Neural cell (in vitro differentiated cells): Measurements from ENCODE around the gene DYNLT4. TPM values are rescaled to one million over a fixed set of nuclear protein-coding genes. Genes with fewer than 3 reads are reported as not detected.

Source experiments
- H2AFZ ChIP-seq: fragments of 200-600, 300-800 bp; sonication (generic), shearing (Covaris generic); 2 replicates; pipeline ENCODE4 v1.6.0; 2014; ENCODE audit warnings: low read depth, mild to moderate bottlenecking, antibody characterized with exemption, low read length, moderate library complexity
- H3F3A ChIP-seq: fragments of 200-600 bp; shearing (Covaris generic); 2 replicates; pipeline ENCODE4 v1.6.1; 2016; ENCODE audit warnings: mild to moderate bottlenecking, moderate library complexity, mixed read lengths, antibody characterized with exemption, low read length; ENCODE audit not compliant: insufficient read depth, poor library complexity, severe bottlenecking
- H3K27ac ChIP-seq: fragments of 200-600, 300-800 bp; sonication (generic), shearing (Covaris generic); 2 replicates; pipeline ENCODE4 v1.5.1; 2014; ENCODE audit warnings: mild to moderate bottlenecking, low read length, moderate library complexity
- H3K27me3 ChIP-seq: fragments of 300-800, 200-600 bp; sonication (generic), shearing (Covaris generic); 2 replicates; pipeline ENCODE4 v1.6.0; 2014; ENCODE audit warnings: mild to moderate bottlenecking, low read depth, low read length, moderate library complexity; ENCODE audit not compliant: insufficient read depth
- H3K36me3 ChIP-seq: fragments of 300-800, 200-600 bp; sonication (generic), shearing (Covaris generic); 2 replicates; pipeline ENCODE4 v1.5.1; 2014; ENCODE audit warnings: mild to moderate bottlenecking, antibody characterized with exemption, low read length, moderate library complexity; ENCODE audit not compliant: insufficient read depth
- H3K4me2 ChIP-seq: fragments of 300-800, 200-600 bp; sonication (generic), shearing (Covaris generic); 2 replicates; pipeline ENCODE4 v1.6.0; 2014; ENCODE audit warnings: mild to moderate bottlenecking, low read length
- H3K4me3 ChIP-seq: fragments of 300-800, 200-600 bp; sonication (generic), shearing (Covaris generic); 2 replicates; pipeline ENCODE4 v1.5.1; 2014; ENCODE audit warnings: mild to moderate bottlenecking, low read length, moderate library complexity
- H3K79me2 ChIP-seq: fragments of 200-600 bp; shearing (Covaris generic); replicated peaks from 2 replicates; pipeline ENCODE4 v1.6.0; 2014; ENCODE audit warnings: mild to moderate bottlenecking, low read length, moderate library complexity; ENCODE audit not compliant: insufficient read depth
- H3K9ac ChIP-seq: fragments of 300-800, 200-600 bp; sonication (generic), shearing (Covaris generic); 2 replicates; pipeline ENCODE4 v1.6.1; 2016; ENCODE audit warnings: mild to moderate bottlenecking, low read length, mixed read lengths
- H3K9me2 ChIP-seq: fragments of 200-600 bp; shearing (Covaris generic); 2 replicates; pipeline ENCODE4 v1.6.1; 2016; ENCODE audit warnings: mild to moderate bottlenecking, low read length, mixed read lengths; ENCODE audit not compliant: insufficient read depth
- H3K9me3 ChIP-seq: fragments of 200-600, 300-800 bp; sonication (generic), shearing (Covaris generic); 2 replicates; pipeline ENCODE4 v1.6.1; 2016; ENCODE audit warnings: mild to moderate bottlenecking, mixed run types, low read length, moderate library complexity, mixed read lengths
- H4K20me1 ChIP-seq: fragments of 200-600 bp; shearing (Covaris generic); 2 replicates; pipeline ENCODE4 v1.6.1; 2016; ENCODE audit warnings: mild to moderate bottlenecking, mixed run types; ENCODE audit not compliant: insufficient read depth
- EP300 ChIP-seq: fragments of 450-650 bp; conservative IDR thresholded peaks from 2 replicates; pipeline ENCODE4 v1.6.1; 2014; ENCODE audit warnings: antibody characterized with exemption, mild to moderate bottlenecking, moderate library complexity; ENCODE audit not compliant: poor library complexity, severe bottlenecking
- EZH2 ChIP-seq: fragments of 200-600, 300-800 bp; shearing (Covaris generic), sonication (generic); IDR thresholded peaks from 2 replicates; pipeline ENCODE4 v1.6.1; 2014; ENCODE audit warnings: antibody characterized with exemption, low read length, borderline replicate concordance, mild to moderate bottlenecking; ENCODE audit not compliant: insufficient read depth, poor library complexity, severe bottlenecking
- MXI1 ChIP-seq: fragments of 450-650 bp; conservative IDR thresholded peaks from 2 replicates; pipeline ENCODE4 v1.6.1; 2014; ENCODE audit warnings: antibody characterized with exemption, mild to moderate bottlenecking; ENCODE audit not compliant: poor library complexity, severe bottlenecking
- POLR2AphosphoS5 ChIP-seq: IDR thresholded peaks from 2 replicates; pipeline ENCODE4 v1.6.1; 2012
- RAD21 ChIP-seq: fragments of 450-650 bp; conservative IDR thresholded peaks from 2 replicates; pipeline ENCODE4 v1.6.1; 2014; ENCODE audit warnings: antibody characterized with exemption, mild to moderate bottlenecking, moderate library complexity
- polyA plus RNA-seq: library from polyadenylated mRNA; depleted of rRNA; stranded (reverse); fragments of >200 nt; gene quantifications from 2 replicates; pipeline ENCODE4 v1.2.3, GENCODE V29; 2014
- TF ChIP-seq, protein P1 (sequence below): IDR thresholded peaks from 2 replicates; pipeline ENCODE4 v1.6.1; 2012; ENCODE audit warnings: borderline replicate concordance
- TF ChIP-seq, protein P2 (sequence below): fragments of 450-650 bp; IDR thresholded peaks from 2 replicates; pipeline ENCODE4 v1.5.1; 2014; ENCODE audit warnings: antibody characterized with exemption, mild to moderate bottlenecking, moderate library complexity; ENCODE audit not compliant: poor library complexity, severe bottlenecking

Gene DYNLT4
- polyA plus RNA-seq, 1 donor from 2014 or later = not detected

GRCh38 chr1:44803062-44803311 lies 4.2 kb downstream of the DYNLT4 start (continued):
- TF ChIP-seq MXI1 (no peak), EP300 (no peak)

DNA sequence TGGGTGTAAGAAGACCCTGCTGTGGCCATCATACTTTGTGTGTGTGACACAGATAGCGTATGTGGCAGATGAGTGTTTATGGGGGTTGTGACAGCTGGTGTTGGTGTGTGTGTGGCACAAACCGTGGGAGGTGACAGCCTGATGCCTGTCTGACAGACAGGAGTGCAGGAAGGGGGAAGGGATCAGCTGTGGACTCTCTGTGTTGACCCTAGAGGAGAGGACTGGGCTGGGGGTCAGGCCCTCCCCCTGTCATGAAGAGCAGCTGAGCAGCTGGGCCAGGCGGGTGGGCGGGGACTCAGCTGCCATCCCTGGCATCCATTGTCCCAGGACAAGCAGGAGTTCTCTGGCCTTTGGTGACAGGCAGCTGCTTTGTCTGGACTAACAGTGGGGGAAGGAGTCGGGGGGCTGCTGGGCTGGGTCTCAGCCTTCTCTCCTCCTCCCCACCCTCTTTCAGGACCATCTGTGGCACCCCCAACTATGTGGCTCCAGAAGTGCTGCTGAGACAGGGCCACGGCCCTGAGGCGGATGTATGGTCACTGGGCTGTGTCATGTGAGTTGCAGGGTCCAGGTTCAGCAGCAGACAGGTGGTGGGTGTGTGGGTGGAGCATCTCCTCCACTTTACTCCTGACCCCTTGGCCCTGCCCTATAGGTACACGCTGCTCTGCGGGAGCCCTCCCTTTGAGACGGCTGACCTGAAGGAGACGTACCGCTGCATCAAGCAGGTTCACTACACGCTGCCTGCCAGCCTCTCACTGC lies 4.7 kb downstream of the DYNLT4 start:
- H3K9me2 ChIP-seq = no peaks in the 10 kb centered on the region
- H3K4me2 ChIP-seq = peak overlapping the region; percentile 39
- H3K79me2 ChIP-seq = no peaks in the 10 kb centered on the region
- peak overlapping the region; percentile 89 for H3K4me3 ChIP-seq
- no peaks in the 10 kb centered on the region for H3K36me3 ChIP-seq
- H3F3A ChIP-seq = no peaks in the 10 kb centered on the region
- no peaks in the 10 kb centered on the region for H3K9me3 ChIP-seq
- TF ChIP-seq POLR2AphosphoS5 = peak; percentile 89
- TF ChIP-seq EP300 = peak; percentile 71
- TF ChIP-seq, protein P1, sequence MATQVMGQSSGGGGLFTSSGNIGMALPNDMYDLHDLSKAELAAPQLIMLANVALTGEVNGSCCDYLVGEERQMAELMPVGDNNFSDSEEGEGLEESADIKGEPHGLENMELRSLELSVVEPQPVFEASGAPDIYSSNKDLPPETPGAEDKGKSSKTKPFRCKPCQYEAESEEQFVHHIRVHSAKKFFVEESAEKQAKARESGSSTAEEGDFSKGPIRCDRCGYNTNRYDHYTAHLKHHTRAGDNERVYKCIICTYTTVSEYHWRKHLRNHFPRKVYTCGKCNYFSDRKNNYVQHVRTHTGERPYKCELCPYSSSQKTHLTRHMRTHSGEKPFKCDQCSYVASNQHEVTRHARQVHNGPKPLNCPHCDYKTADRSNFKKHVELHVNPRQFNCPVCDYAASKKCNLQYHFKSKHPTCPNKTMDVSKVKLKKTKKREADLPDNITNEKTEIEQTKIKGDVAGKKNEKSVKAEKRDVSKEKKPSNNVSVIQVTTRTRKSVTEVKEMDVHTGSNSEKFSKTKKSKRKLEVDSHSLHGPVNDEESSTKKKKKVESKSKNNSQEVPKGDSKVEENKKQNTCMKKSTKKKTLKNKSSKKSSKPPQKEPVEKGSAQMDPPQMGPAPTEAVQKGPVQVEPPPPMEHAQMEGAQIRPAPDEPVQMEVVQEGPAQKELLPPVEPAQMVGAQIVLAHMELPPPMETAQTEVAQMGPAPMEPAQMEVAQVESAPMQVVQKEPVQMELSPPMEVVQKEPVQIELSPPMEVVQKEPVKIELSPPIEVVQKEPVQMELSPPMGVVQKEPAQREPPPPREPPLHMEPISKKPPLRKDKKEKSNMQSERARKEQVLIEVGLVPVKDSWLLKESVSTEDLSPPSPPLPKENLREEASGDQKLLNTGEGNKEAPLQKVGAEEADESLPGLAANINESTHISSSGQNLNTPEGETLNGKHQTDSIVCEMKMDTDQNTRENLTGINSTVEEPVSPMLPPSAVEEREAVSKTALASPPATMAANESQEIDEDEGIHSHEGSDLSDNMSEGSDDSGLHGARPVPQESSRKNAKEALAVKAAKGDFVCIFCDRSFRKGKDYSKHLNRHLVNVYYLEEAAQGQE = peak; percentile 31
- TF ChIP-seq, protein P2, sequence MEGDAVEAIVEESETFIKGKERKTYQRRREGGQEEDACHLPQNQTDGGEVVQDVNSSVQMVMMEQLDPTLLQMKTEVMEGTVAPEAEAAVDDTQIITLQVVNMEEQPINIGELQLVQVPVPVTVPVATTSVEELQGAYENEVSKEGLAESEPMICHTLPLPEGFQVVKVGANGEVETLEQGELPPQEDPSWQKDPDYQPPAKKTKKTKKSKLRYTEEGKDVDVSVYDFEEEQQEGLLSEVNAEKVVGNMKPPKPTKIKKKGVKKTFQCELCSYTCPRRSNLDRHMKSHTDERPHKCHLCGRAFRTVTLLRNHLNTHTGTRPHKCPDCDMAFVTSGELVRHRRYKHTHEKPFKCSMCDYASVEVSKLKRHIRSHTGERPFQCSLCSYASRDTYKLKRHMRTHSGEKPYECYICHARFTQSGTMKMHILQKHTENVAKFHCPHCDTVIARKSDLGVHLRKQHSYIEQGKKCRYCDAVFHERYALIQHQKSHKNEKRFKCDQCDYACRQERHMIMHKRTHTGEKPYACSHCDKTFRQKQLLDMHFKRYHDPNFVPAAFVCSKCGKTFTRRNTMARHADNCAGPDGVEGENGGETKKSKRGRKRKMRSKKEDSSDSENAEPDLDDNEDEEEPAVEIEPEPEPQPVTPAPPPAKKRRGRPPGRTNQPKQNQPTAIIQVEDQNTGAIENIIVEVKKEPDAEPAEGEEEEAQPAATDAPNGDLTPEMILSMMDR = no peak
- H3K9ac ChIP-seq = peak overlapping the region; percentile 68
- no peaks in the 10 kb centered on the region for H4K20me1 ChIP-seq
- peak overlapping the region; percentile 45 for H2AFZ ChIP-seq
- H3K27me3 ChIP-seq = no peaks in the 10 kb centered on the region
- H3K27ac ChIP-seq = peak overlapping the region; percentile 39

GRCh38 chr1:44801491-44802305 lies 5.5 kb downstream of the DYNLT4 start:
- Histone ChIP-seq H3K27ac (peak overlapping the region; percentile 39), H4K20me1 (no peaks in the 10 kb centered on the region), H3K9me3 (no peaks in the 10 kb centered on the region), H3K9me2 (no peaks in the 10 kb centered on the region), H2AFZ (peak overlapping the region; percentile 45), H3K79me2 (no peaks in the 10 kb centered on the region), H3K27me3 (no peaks in the 10 kb centered on the region), H3K9ac (peak overlapping the region; percentile 68), H3F3A (no peaks in the 10 kb centered on the region), H3K4me2 (peak overlapping the region; percentile 39), H3K4me3 (peak overlapping the region; percentile 89), H3K36me3 (no peaks in the 10 kb centered on the region)
- TF ChIP-seq EZH2 (no peak), EP300 (no peak), RAD21 (no peak), POLR2AphosphoS5 (no peak)
- TF ChIP-seq, protein P1 = no peak
- TF ChIP-seq, protein P2 = peak; percentile 11
